Gastrocnemius medialis (tissue), 4 donors: ENCODE data around the gene ARHGEF33. TPM values are rescaled to one million over a fixed set of nuclear protein-coding genes. Genes with fewer than 3 reads are reported as not detected.

Experiments used
- ATAC-seq, 2 donors: fragments of 150-250 bp; one replicate each; pipeline ENCODE4 v1.9.1; 2016
- DNase-seq, 2 donors: peaks; one replicate each; pipeline ENCODE4 v3.0.0-alpha.2; 2019
- H3K27ac ChIP-seq, 4 donors: fragments of 200-600 bp; sonication (generic); 1 replicate in 1 of 4; 2 replicates in 3 of 4; pipeline ENCODE4 v1.5.1; 2016 to 2018; ENCODE audit warnings: mild to moderate bottlenecking in 2 of 4, moderate library complexity in 1 of 4
- H3K27me3 ChIP-seq, 3 donors: fragments of 200-600 bp; sonication (generic) in 2 of 3; 1 replicate in 1 of 3; 2 replicates in 2 of 3; pipeline versions ENCODE4 v1.5.1 to v1.6.0; 2016 to 2019; ENCODE audit warnings: mild to moderate bottlenecking in 1 of 3, moderate library complexity in 1 of 3
- H3K36me3 ChIP-seq, 2 donors: fragments of 200-600 bp; sonication (generic) in 1 of 2; one replicate each; pipeline ENCODE4 v1.5.1; 2017 to 2018
- H3K4me1 ChIP-seq, 2 donors: fragments of 200-600 bp; sonication (generic) in 1 of 2; one replicate each; pipeline ENCODE4 v1.5.1; 2016 to 2017; ENCODE audit warnings: mild to moderate bottlenecking in 2 of 2
- H3K4me3 ChIP-seq, 4 donors: fragments of 200-600 bp; sonication (generic) in 3 of 4; 1 replicate in 1 of 4; 2 replicates in 3 of 4; pipeline ENCODE4 v1.5.1; 2016 to 2019; ENCODE audit warnings: mild to moderate bottlenecking in 2 of 4
- H3K9me3 ChIP-seq, 3 donors: fragments of 200-600 bp; sonication (generic) in 2 of 3; 1 replicate in 1 of 3; 2 replicates in 2 of 3; pipeline ENCODE4 v1.5.1; 2016 to 2019
- POLR2A ChIP-seq, 2 donors: fragments of 450-650 bp; IDR thresholded peaks; one replicate each; pipeline ENCODE4 v1.6.1; 2017; ENCODE audit warnings: antibody characterized with exemption in 2 of 2, mild to moderate bottlenecking in 2 of 2, moderate library complexity in 2 of 2
- in situ Hi-C, 4 donors: fragments of 200-750 bp; cut with MboI; loops; one replicate each; pipeline versions ENCODE4 v1.15.0 to v1.8.0; 2017; ENCODE audit warnings: low sequenced_read_pairs in 4 of 4
- intact Hi-C: fragments of 100-400 bp; cut with DNase I; formaldehyde crosslinking; loops from one replicate; pipeline ENCODE4 v1.15.1; 2023; ENCODE audit warnings: low total_unique reads
- total RNA-seq, 4 donors: library from RNA; depleted of rRNA; stranded (reverse); fragments of >200 nt; gene quantifications; one replicate each; pipeline versions ENCODE4 v1.1.0 to v1.2.3, GENCODE V29; 2016
- TF ChIP-seq, protein P1 (sequence below), 5 experiments: fragments of 450-650 bp in 3 of 5; fragments of 200-600 bp in 2 of 5; sonication (generic) in 2 of 5; IDR thresholded peaks in 4 of 5; conservative IDR thresholded peaks in 1 of 5; 1 replicate in 4 of 5; 2 replicates in 1 of 5; pipeline ENCODE4 v1.5.1; 2016 to 2019; ENCODE audit warnings: antibody characterized with exemption in 5 of 5, mild to moderate bottlenecking in 3 of 5, moderate library complexity in 3 of 5

The ARHGEF33 gene
- total RNA-seq, 4 donors from 2014 or later = 0.07 to 4.5 (median 0.52) TPM; not detected in 1

- no peaks in the 10 kb centered on the region for H3K9me3 ChIP-seq
- no peak for DNase-seq
- no peaks in the 10 kb centered on the region for H3K27me3 ChIP-seq
- H3K27ac ChIP-seq = no peak overlapping the region
- ATAC-seq = no peak
- no peak overlapping the region for H3K4me3 ChIP-seq
- TF ChIP-seq, protein P1, sequence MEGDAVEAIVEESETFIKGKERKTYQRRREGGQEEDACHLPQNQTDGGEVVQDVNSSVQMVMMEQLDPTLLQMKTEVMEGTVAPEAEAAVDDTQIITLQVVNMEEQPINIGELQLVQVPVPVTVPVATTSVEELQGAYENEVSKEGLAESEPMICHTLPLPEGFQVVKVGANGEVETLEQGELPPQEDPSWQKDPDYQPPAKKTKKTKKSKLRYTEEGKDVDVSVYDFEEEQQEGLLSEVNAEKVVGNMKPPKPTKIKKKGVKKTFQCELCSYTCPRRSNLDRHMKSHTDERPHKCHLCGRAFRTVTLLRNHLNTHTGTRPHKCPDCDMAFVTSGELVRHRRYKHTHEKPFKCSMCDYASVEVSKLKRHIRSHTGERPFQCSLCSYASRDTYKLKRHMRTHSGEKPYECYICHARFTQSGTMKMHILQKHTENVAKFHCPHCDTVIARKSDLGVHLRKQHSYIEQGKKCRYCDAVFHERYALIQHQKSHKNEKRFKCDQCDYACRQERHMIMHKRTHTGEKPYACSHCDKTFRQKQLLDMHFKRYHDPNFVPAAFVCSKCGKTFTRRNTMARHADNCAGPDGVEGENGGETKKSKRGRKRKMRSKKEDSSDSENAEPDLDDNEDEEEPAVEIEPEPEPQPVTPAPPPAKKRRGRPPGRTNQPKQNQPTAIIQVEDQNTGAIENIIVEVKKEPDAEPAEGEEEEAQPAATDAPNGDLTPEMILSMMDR (IDR thresholded peaks at IDR 0.05 in 4 of 5, conservative IDR thresholded peaks at IDR 0.05 in 1 of 5) = no peak
- TF ChIP-seq POLR2A (IDR thresholded peaks at IDR 0.05) = no peak
- no peaks in the 10 kb centered on the region for H3K36me3 ChIP-seq
- H3K4me1 ChIP-seq = peaks cover 0 to 17% of the 10 kb centered on the region in 2 donors
- intact Hi-C loops = no loop called here
- in situ Hi-C loops = no loop called here
These were observed 21.5 kb downstream of the ARHGEF33 start for GRCh38 chr2:38911191-38911590.

GRCh38 chr2:38912619-38913018, 22.9 kb downstream of the ARHGEF33 start:
- intact Hi-C loops = no loop called here
- H3K36me3 ChIP-seq = no peaks in the 10 kb centered on the region
- ATAC-seq (no peak), DNase-seq (no peak)
- H3K27me3 ChIP-seq = no peaks in the 10 kb centered on the region
- in situ Hi-C loops = no loop called here
- H3K4me3 ChIP-seq = no peak overlapping the region
- TF ChIP-seq POLR2A (IDR thresholded peaks at IDR 0.05) = no peak
- TF ChIP-seq, protein P1 (IDR thresholded peaks at IDR 0.05 in 4 of 5, conservative IDR thresholded peaks at IDR 0.05 in 1 of 5) = no peak
- H3K27ac ChIP-seq = no peak overlapping the region
- H3K4me1 ChIP-seq = peaks cover 0 to 17% of the 10 kb centered on the region in 2 donors
- no peaks in the 10 kb centered on the region for H3K9me3 ChIP-seq

- Histone ChIP-seq H3K9me3 (no peaks in the 10 kb centered on the region), H3K27ac (no peak overlapping the region), H3K4me1 (peaks cover 10 to 16% of the 10 kb centered on the region in 2 donors), H3K36me3 (no peaks in the 10 kb centered on the region), H3K27me3 (no peaks in the 10 kb centered on the region), H3K4me3 (no peak overlapping the region)
- in situ Hi-C loops = no loop called here
- intact Hi-C loops = no loop called here
- ATAC-seq (no peak), DNase-seq (no peak)
- TF ChIP-seq, protein P1 (IDR thresholded peaks at IDR 0.05 in 4 of 5, conservative IDR thresholded peaks at IDR 0.05 in 1 of 5) = no peak
- no peak for TF ChIP-seq POLR2A (IDR thresholded peaks at IDR 0.05)
These were observed 32.7 kb downstream of the ARHGEF33 start for GRCh38 chr2:38922389-38922788.

GRCh38 chr2:38922902-38923301, 33.2 kb downstream of the ARHGEF33 start:
- intact Hi-C loops (no loop called here), in situ Hi-C loops (no loop called here)
- no peak overlapping the region for H3K4me3 ChIP-seq
- DNase-seq (no peak), ATAC-seq (peak; percentile 45 to 55)
- no peaks in the 10 kb centered on the region for H3K9me3 ChIP-seq
- no peak overlapping the region for H3K27ac ChIP-seq
- TF ChIP-seq, protein P1 (IDR thresholded peaks at IDR 0.05 in 4 of 5, conservative IDR thresholded peaks at IDR 0.05 in 1 of 5) = no peak
- H3K4me1 ChIP-seq = peaks cover 10 to 16% of the 10 kb centered on the region in 2 donors
- no peaks in the 10 kb centered on the region for H3K27me3 ChIP-seq
- no peaks in the 10 kb centered on the region for H3K36me3 ChIP-seq

GRCh38 chr2:38925982-38926381, 36.3 kb downstream of the ARHGEF33 start:
- Histone ChIP-seq H3K9me3 (no peaks in the 10 kb centered on the region), H3K36me3 (no peaks in the 10 kb centered on the region), H3K27me3 (no peaks in the 10 kb centered on the region), H3K27ac (no peak overlapping the region), H3K4me3 (no peak overlapping the region), H3K4me1 (peaks cover 10 to 16% of the 10 kb centered on the region in 2 donors)
- intact Hi-C loops (no loop called here), in situ Hi-C loops (no loop called here)
- DNase-seq (no peak), ATAC-seq (no peak)
- TF ChIP-seq, protein P1 (IDR thresholded peaks at IDR 0.05 in 4 of 5, conservative IDR thresholded peaks at IDR 0.05 in 1 of 5) = no peak
- no peak for TF ChIP-seq POLR2A (IDR thresholded peaks at IDR 0.05)
